SU-DHL-6 (cell line): ENCODE results near the gene SLC6A12.

ENCODE experiments used
- H2AFZ ChIP-seq: fragments of 200-600 bp; sonication (generic); 2 replicates; pipeline ENCODE4 v1.6.1; 2014; ENCODE audit warnings: low read depth, mild to moderate bottlenecking, moderate library complexity, mixed read lengths, antibody characterized with exemption, low read length; ENCODE audit not compliant: severe bottlenecking
- H3F3A ChIP-seq: fragments of 200-600 bp; shearing (Covaris generic); 2 replicates; pipeline ENCODE4 v1.6.0; 2016; ENCODE audit warnings: antibody characterized with exemption, mild to moderate bottlenecking; ENCODE audit not compliant: insufficient read depth
- H3K27ac ChIP-seq: fragments of 200-600 bp; sonication (generic); 2 replicates; pipeline ENCODE4 v1.5.1; 2016; ENCODE audit warnings: low read depth, mild to moderate bottlenecking, low read length, moderate library complexity, mixed read lengths
- H3K27me3 ChIP-seq: fragments of 200-600 bp; sonication (generic), shearing (Covaris generic); 2 replicates; pipeline ENCODE4 v1.6.0; 2014; ENCODE audit warnings: mild to moderate bottlenecking, low read length
- H3K36me3 ChIP-seq: fragments of 200-600 bp; sonication (generic); 2 replicates; pipeline ENCODE4 v1.6.1; 2014; ENCODE audit warnings: mild to moderate bottlenecking, low read length, mixed read lengths
- H3K4me2 ChIP-seq: fragments of 300-600, 200-600 bp; shearing (Covaris generic), sonication (generic); 2 replicates; pipeline ENCODE4 v1.6.0; 2014; ENCODE audit warnings: low read length, low read depth, mild to moderate bottlenecking; ENCODE audit not compliant: poor library complexity, severe bottlenecking
- H3K4me3 ChIP-seq: fragments of 200-600 bp; sonication (generic); 2 replicates; pipeline ENCODE4 v1.5.1; 2014; ENCODE audit warnings: antibody characterized with exemption, low read length, mild to moderate bottlenecking, mixed read lengths; ENCODE audit not compliant: insufficient read depth, poor library complexity, severe bottlenecking
- H3K79me2 ChIP-seq: fragments of 200-600 bp; sonication (generic); 2 replicates; pipeline ENCODE4 v1.6.1; 2014; ENCODE audit warnings: mild to moderate bottlenecking, low read length, moderate library complexity; ENCODE audit not compliant: insufficient read depth
- H3K9ac ChIP-seq: fragments of 200-600 bp; sonication (generic); 2 replicates; pipeline ENCODE4 v1.7.0; 2014; ENCODE audit warnings: mild to moderate bottlenecking, low read length
- H3K9me2 ChIP-seq: fragments of 200-600 bp; sonication (generic); replicated peaks from 2 replicates; pipeline ENCODE4 v1.6.1; 2014; ENCODE audit warnings: low read length; ENCODE audit not compliant: insufficient read depth
- H3K9me3 ChIP-seq: fragments of 200-600 bp; sonication (generic); 2 replicates; pipeline ENCODE4 v1.6.1; 2014; ENCODE audit warnings: low read length, mixed read lengths; ENCODE audit not compliant: insufficient read depth
- H4K20me1 ChIP-seq: fragments of 200-600 bp; sonication (generic); 2 replicates; pipeline ENCODE4 v1.6.1; 2014; ENCODE audit warnings: low read depth, mild to moderate bottlenecking, antibody characterized with exemption, low read length, moderate library complexity, mixed read lengths
- CTCF ChIP-seq: fragments of 200-600 bp; sonication (generic); IDR thresholded peaks from one replicate; pipeline ENCODE4 v1.5.1; 2017; ENCODE audit warnings: antibody characterized with exemption, mild to moderate bottlenecking, low read length, moderate library complexity; ENCODE audit not compliant: insufficient read depth, poor library complexity, severe bottlenecking
- EZH2phosphoT487 ChIP-seq: fragments of 200-600 bp; sonication (generic), shearing (Covaris generic); conservative IDR thresholded peaks from 2 replicates; pipeline ENCODE4 v1.6.1; 2018; ENCODE audit warnings: mild to moderate bottlenecking, antibody characterized with exemption, low read length, moderate library complexity, mixed read lengths

SLC6A12 gene

GRCh38 chr12:211639-212414 is 2.1 kb downstream of the SLC6A12 start:
- no peak for TF ChIP-seq EZH2phosphoT487
- no peak for TF ChIP-seq CTCF
- H3K27ac ChIP-seq = no peak overlapping the region
- no peaks in the 10 kb centered on the region for H3F3A ChIP-seq
- H3K4me2 ChIP-seq = no peak overlapping the region
- H3K4me3 ChIP-seq = no peak overlapping the region
- H3K9ac ChIP-seq = no peak overlapping the region
- H3K79me2 ChIP-seq = no peaks in the 10 kb centered on the region
- H3K9me2 ChIP-seq = no peaks in the 10 kb centered on the region
- H3K36me3 ChIP-seq = no peaks in the 10 kb centered on the region
- H3K9me3 ChIP-seq = no peaks in the 10 kb centered on the region
- no peaks in the 10 kb centered on the region for H4K20me1 ChIP-seq
- H3K27me3 ChIP-seq = no peaks in the 10 kb centered on the region
- H2AFZ ChIP-seq = no peak overlapping the region

- Histone ChIP-seq H3K27ac (no peak overlapping the region), H3K27me3 (no peaks in the 10 kb centered on the region)
These were observed 2.9 kb downstream of the SLC6A12 start for GRCh38 chr12:211142-211465.

GRCh38 chr12:210277-211141 is 3.4 kb downstream of the SLC6A12 start:
- Histone ChIP-seq H3K9me2 (no peaks in the 10 kb centered on the region), H3K36me3 (no peaks in the 10 kb centered on the region), H3K27me3 (no peaks in the 10 kb centered on the region), H3K27ac (no peak overlapping the region), H3K4me3 (no peak overlapping the region), H4K20me1 (no peaks in the 10 kb centered on the region), H3K79me2 (no peaks in the 10 kb centered on the region), H2AFZ (no peak overlapping the region), H3K9me3 (no peaks in the 10 kb centered on the region), H3K9ac (no peak overlapping the region), H3F3A (no peaks in the 10 kb centered on the region), H3K4me2 (no peak overlapping the region)
- TF ChIP-seq EZH2phosphoT487 = no peak
- TF ChIP-seq CTCF = no peak

More at GRCh38 chr12:211142-211465, 2.9 kb downstream of the SLC6A12 start:
- Histone ChIP-seq H3K9ac (no peak overlapping the region), H2AFZ (no peak overlapping the region), H3K79me2 (no peaks in the 10 kb centered on the region), H3K9me3 (no peaks in the 10 kb centered on the region), H3F3A (no peaks in the 10 kb centered on the region), H3K9me2 (no peaks in the 10 kb centered on the region), H4K20me1 (no peaks in the 10 kb centered on the region), H3K4me2 (no peak overlapping the region), H3K36me3 (no peaks in the 10 kb centered on the region), H3K4me3 (no peak overlapping the region)
- TF ChIP-seq EZH2phosphoT487 (no peak), CTCF (no peak)
